Body of pancreas (tissue), 4 donors: ENCODE measurements around the gene INO80C.

ENCODE experiments used
- POLR2A ChIP-seq, 3 donors: fragments of 450-650 bp; IDR thresholded peaks; one replicate each; pipeline ENCODE4 v1.6.1; 2016; ENCODE audit warnings: antibody characterized with exemption in 3 of 3, mild to moderate bottlenecking in 2 of 3
- TF ChIP-seq, protein P1 (sequence below), 7 experiments: fragments of 450-650 bp in 4 of 7; fragments of 200-600 bp in 3 of 7; sonication (generic) in 3 of 7; IDR thresholded peaks; one replicate each; pipeline ENCODE4 v1.5.1; 2016 to 2019; ENCODE audit warnings: antibody characterized with exemption in 7 of 7

- TF ChIP-seq, protein P1, sequence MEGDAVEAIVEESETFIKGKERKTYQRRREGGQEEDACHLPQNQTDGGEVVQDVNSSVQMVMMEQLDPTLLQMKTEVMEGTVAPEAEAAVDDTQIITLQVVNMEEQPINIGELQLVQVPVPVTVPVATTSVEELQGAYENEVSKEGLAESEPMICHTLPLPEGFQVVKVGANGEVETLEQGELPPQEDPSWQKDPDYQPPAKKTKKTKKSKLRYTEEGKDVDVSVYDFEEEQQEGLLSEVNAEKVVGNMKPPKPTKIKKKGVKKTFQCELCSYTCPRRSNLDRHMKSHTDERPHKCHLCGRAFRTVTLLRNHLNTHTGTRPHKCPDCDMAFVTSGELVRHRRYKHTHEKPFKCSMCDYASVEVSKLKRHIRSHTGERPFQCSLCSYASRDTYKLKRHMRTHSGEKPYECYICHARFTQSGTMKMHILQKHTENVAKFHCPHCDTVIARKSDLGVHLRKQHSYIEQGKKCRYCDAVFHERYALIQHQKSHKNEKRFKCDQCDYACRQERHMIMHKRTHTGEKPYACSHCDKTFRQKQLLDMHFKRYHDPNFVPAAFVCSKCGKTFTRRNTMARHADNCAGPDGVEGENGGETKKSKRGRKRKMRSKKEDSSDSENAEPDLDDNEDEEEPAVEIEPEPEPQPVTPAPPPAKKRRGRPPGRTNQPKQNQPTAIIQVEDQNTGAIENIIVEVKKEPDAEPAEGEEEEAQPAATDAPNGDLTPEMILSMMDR (IDR thresholded peaks at IDR 0.05): no peak
- no peak for TF ChIP-seq POLR2A (IDR thresholded peaks at IDR 0.05)
Measured at GRCh38 chr18:35477497-35477896, 20.3 kb downstream of the INO80C start.
